HG02938 (cell line): ENCODE data around the gene MAPKBP1.
"Not testable (repeated sequence)": the region's sequence is repeated elsewhere in the genome, so short reads cannot be mapped to it uniquely, and the experiment has no call there.

Experiments used
- ATAC-seq: cut with Tn5 transposase; IDR thresholded peaks from one replicate; pipeline ENCODE4 v1.9.1; 2021; ENCODE audit warnings: mild to moderate bottlenecking, moderate library complexity; ENCODE audit not compliant: unreplicated experiment

The MAPKBP1 gene

GRCh38 chr15:41774062-41774881, at the start of gene MAPKBP1:
Gene MAPKBP1, plus strand, starts transcription at chr15:41774484. Its CDS starts 792 bp downstream, at chr15:41775276.
- ATAC-seq = peak; percentile 79

GRCh38 chr15:41727143-41727542, 47.1 kb upstream of the MAPKBP1 start:
- no peak for ATAC-seq

GRCh38 chr15:41728061-41728460, 46.2 kb upstream of the MAPKBP1 start:
- ATAC-seq = not testable (repeated sequence)

- no peak for ATAC-seq
Measured at GRCh38 chr15:41730543-41730942, 43.7 kb upstream of the MAPKBP1 start.

GRCh38 chr15:41732483-41732882, 41.8 kb upstream of the MAPKBP1 start:
- no peak for ATAC-seq

- no peak for ATAC-seq
Measured at GRCh38 chr15:41734079-41734478, 40.2 kb upstream of the MAPKBP1 start.

GRCh38 chr15:41735046-41735445, 39.2 kb upstream of the MAPKBP1 start:
- ATAC-seq = no peak

- not testable (repeated sequence) for ATAC-seq
Measured at GRCh38 chr15:41735492-41735891, 38.8 kb upstream of the MAPKBP1 start.

GRCh38 chr15:41746802-41747201, 27.5 kb upstream of the MAPKBP1 start:
- no peak for ATAC-seq

- ATAC-seq = no peak
Measured at GRCh38 chr15:41756198-41756597, 18.1 kb upstream of the MAPKBP1 start.

- no peak for ATAC-seq
Measured at GRCh38 chr15:41772720-41773331, 1.5 kb upstream of the MAPKBP1 start.

- ATAC-seq = no peak
Measured at GRCh38 chr15:41773332-41773728, 954 bp upstream of the MAPKBP1 start.

GRCh38 chr15:41773729-41774061, 589 bp upstream of the MAPKBP1 start:
- ATAC-seq = no peak

GRCh38 chr15:41774882-41775417, 666 bp downstream of the MAPKBP1 start:
- no peak for ATAC-seq

GRCh38 chr15:41775651-41776050, 1.4 kb downstream of the MAPKBP1 start:
- ATAC-seq = no peak

- ATAC-seq = no peak
Measured at GRCh38 chr15:41777421-41777973, 3.2 kb downstream of the MAPKBP1 start.

GRCh38 chr15:41778521-41778920, 4.2 kb downstream of the MAPKBP1 start:
- no peak for ATAC-seq

GRCh38 chr15:41779662-41780157, 5.4 kb downstream of the MAPKBP1 start:
- no peak for ATAC-seq

- ATAC-seq = no peak
Measured at GRCh38 chr15:41780266-41780665, 6.0 kb downstream of the MAPKBP1 start.

- no peak for ATAC-seq
Measured at GRCh38 chr15:41780727-41781126, 6.4 kb downstream of the MAPKBP1 start.

GRCh38 chr15:41782371-41783282, 8.3 kb downstream of the MAPKBP1 start:
- no peak for ATAC-seq
